Astrocyte (in vitro differentiated cells and primary cell): ENCODE data around the gene OR3A1. TPM values are rescaled to one million over a fixed set of nuclear protein-coding genes. Genes with fewer than 3 reads are reported as not detected.
A peak's percentile ranks its signal among the peaks of the same experiment; 100 is the strongest.
"Not testable (repeated sequence)": the region's sequence is repeated elsewhere in the genome, so short reads cannot be mapped to it uniquely, and the experiment has no call there.

Experiments
- DNase-seq: peaks from one replicate; pipeline ENCODE4 v3.0.0-alpha.2; 2010; ENCODE audit warnings: low read depth
- FAIRE-seq: peaks from 2 replicates; lab custom pipeline; 2011; peaks lifted over from hg19 to GRCh38; lab: Jason Lieb, UNC
- H2AFZ ChIP-seq: 2 replicates; pipeline ENCODE4 v1.6.0; 2012; ENCODE audit warnings: low read depth, low read length, inconsistent platforms
- H3K27ac ChIP-seq: 2 replicates; pipeline ENCODE4 v1.5.1; 2011; ENCODE audit warnings: low read depth, low read length, inconsistent platforms
- H3K27me3 ChIP-seq: 2 replicates; pipeline ENCODE4 v1.6.0; 2011; ENCODE audit warnings: low read length, inconsistent platforms; ENCODE audit not compliant: insufficient read depth
- H3K36me3 ChIP-seq: 2 replicates; pipeline ENCODE4 v1.5.1; 2011; ENCODE audit warnings: low read length, inconsistent platforms; ENCODE audit not compliant: insufficient read depth
- H3K4me1 ChIP-seq: 2 replicates; pipeline ENCODE4 v1.5.1; 2011; ENCODE audit warnings: low read length, inconsistent platforms; ENCODE audit not compliant: insufficient read depth
- H3K4me2 ChIP-seq: 2 replicates; pipeline ENCODE4 v1.6.0; 2012; ENCODE audit warnings: low read length, inconsistent platforms
- H3K4me3 ChIP-seq: 2 replicates; pipeline ENCODE4 v1.5.1; 2011; ENCODE audit warnings: low read depth, mild to moderate bottlenecking, low read length, inconsistent platforms; ENCODE audit not compliant: insufficient read depth
- H3K79me2 ChIP-seq: 2 replicates; pipeline ENCODE4 v1.6.0; 2012; ENCODE audit warnings: mild to moderate bottlenecking, low read length, inconsistent platforms; ENCODE audit not compliant: insufficient read depth
- H3K9ac ChIP-seq: 2 replicates; pipeline ENCODE4 v1.6.0; 2012; ENCODE audit warnings: mild to moderate bottlenecking, low read length, inconsistent platforms
- H3K9me3 ChIP-seq: 2 replicates; pipeline ENCODE4 v1.5.1; 2012; ENCODE audit warnings: low read depth, mild to moderate bottlenecking, low read length, inconsistent platforms; ENCODE audit not compliant: insufficient read depth
- H4K20me1 ChIP-seq: 2 replicates; pipeline ENCODE4 v1.6.0; 2012; ENCODE audit warnings: low read length, inconsistent platforms; ENCODE audit not compliant: insufficient read depth
- H3K27ac Mint-ChIP-seq: one replicate; pipeline ENCODE4 v1.8.0; 2021; ENCODE audit warnings: mild to moderate bottlenecking, mixed read lengths; ENCODE audit not compliant: unreplicated experiment
- H3K27me3 Mint-ChIP-seq: one replicate; pipeline ENCODE4 v1.8.0; 2021; ENCODE audit warnings: low read depth, mixed read lengths; ENCODE audit not compliant: unreplicated experiment
- H3K36me3 Mint-ChIP-seq: one replicate; pipeline ENCODE4 v1.8.0; 2021; ENCODE audit warnings: low read depth, mixed read lengths; ENCODE audit not compliant: unreplicated experiment
- H3K4me1 Mint-ChIP-seq: one replicate; pipeline ENCODE4 v1.8.0; 2021; ENCODE audit warnings: low read depth, mixed read lengths; ENCODE audit not compliant: unreplicated experiment
- H3K4me3 Mint-ChIP-seq: one replicate; pipeline ENCODE4 v1.8.0; 2021; ENCODE audit warnings: mild to moderate bottlenecking, moderate library complexity, mixed read lengths; ENCODE audit not compliant: unreplicated experiment
- H3K9me3 Mint-ChIP-seq: one replicate; pipeline ENCODE4 v1.8.0; 2021; ENCODE audit warnings: mild to moderate bottlenecking, mixed read lengths; ENCODE audit not compliant: unreplicated experiment
- EZH2 ChIP-seq: IDR thresholded peaks from 2 replicates; pipeline ENCODE4 v1.6.1; 2012; ENCODE audit warnings: mild to moderate bottlenecking, low read length, inconsistent platforms; ENCODE audit not compliant: insufficient read depth
- total RNA-seq: library from RNA; stranded (reverse); gene quantifications from 2 replicates; pipeline ENCODE4 v1.2.1, GENCODE V29; 2021
- TF ChIP-seq, protein P1 (sequence below): IDR thresholded peaks from 2 replicates; pipeline ENCODE4 v1.5.1; 2011; ENCODE audit warnings: low read depth, mild to moderate bottlenecking, inconsistent platforms, low read length, moderate library complexity; ENCODE audit not compliant: insufficient read depth

Gene OR3A1
- total RNA-seq, 1 donor from 2014 or later, result not detected

DNA sequence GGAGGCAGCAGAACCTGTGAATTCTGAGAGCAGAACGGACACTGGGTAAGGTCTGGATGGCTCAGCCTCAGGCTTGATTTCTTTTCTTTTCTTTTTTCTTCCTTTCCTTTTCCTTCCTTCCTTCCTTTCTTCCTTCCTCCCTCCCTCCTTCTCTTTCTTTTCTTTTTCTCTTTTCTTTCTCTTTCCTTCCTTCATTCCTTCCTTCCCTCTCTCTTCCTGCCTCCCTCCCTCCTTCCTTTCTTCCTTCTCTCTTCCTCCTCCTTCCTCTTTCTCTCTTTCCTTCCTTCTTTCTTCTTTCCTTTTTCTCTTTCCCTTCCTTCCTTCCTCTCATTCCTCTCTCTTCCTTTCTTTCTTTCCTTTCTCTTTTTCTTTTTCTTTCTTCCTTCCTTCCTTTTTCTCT lies 38.0 kb downstream of the OR3A1 start:
- Histone ChIP-seq H3K27ac (no peak overlapping the region), H2AFZ (no peak overlapping the region), H3K9ac (no peak overlapping the region), H3K27me3 (no peaks in the 10 kb centered on the region), H3K36me3 (no peaks in the 10 kb centered on the region), H3K9me3 (peaks cover 4% of the 10 kb centered on the region), H3K4me1 (no peaks in the 10 kb centered on the region), H4K20me1 (no peaks in the 10 kb centered on the region), H3K4me2 (no peak overlapping the region), H3K4me3 (no peak overlapping the region), H3K79me2 (no peaks in the 10 kb centered on the region)
- no peak for FAIRE-seq
- no peak for DNase-seq
- Mint-ChIP-seq H3K27ac (no peak overlapping the region), H3K9me3 (peaks cover 10% of the 10 kb centered on the region), H3K27me3 (peaks cover 6% of the 10 kb centered on the region), H3K4me3 (no peak overlapping the region), H3K36me3 (peaks cover 2% of the 10 kb centered on the region), H3K4me1 (no peaks in the 10 kb centered on the region)
- TF ChIP-seq, protein P1, sequence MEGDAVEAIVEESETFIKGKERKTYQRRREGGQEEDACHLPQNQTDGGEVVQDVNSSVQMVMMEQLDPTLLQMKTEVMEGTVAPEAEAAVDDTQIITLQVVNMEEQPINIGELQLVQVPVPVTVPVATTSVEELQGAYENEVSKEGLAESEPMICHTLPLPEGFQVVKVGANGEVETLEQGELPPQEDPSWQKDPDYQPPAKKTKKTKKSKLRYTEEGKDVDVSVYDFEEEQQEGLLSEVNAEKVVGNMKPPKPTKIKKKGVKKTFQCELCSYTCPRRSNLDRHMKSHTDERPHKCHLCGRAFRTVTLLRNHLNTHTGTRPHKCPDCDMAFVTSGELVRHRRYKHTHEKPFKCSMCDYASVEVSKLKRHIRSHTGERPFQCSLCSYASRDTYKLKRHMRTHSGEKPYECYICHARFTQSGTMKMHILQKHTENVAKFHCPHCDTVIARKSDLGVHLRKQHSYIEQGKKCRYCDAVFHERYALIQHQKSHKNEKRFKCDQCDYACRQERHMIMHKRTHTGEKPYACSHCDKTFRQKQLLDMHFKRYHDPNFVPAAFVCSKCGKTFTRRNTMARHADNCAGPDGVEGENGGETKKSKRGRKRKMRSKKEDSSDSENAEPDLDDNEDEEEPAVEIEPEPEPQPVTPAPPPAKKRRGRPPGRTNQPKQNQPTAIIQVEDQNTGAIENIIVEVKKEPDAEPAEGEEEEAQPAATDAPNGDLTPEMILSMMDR, result no peak
- no peak for TF ChIP-seq EZH2

DNA sequence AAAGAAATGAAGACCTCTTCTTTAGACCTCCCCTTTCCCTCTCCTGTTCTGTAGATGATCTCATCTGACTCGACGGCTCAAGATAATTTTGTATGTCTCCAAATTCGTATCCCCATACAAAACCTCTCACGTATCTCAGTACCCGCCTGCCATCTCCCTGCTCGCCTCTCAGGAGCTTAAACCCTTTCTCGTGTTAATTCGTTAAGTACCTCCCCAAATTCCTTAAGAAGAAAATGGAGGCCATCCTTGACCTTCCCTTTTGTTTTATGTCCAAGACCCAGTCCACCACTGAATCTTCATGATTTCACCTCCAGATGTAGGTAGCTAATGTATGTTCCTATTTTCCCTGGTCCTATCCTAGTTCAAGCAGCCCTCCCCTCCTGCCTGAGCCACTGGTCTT lies 41.6 kb downstream of the OR3A1 start:
- Mint-ChIP-seq H3K27me3 (peaks cover 6% of the 10 kb centered on the region), H3K9me3 (peaks cover 10% of the 10 kb centered on the region), H3K4me1 (no peaks in the 10 kb centered on the region), H3K27ac (no peak overlapping the region), H3K36me3 (peaks cover 2% of the 10 kb centered on the region), H3K4me3 (no peak overlapping the region)
- no peak overlapping the region for H2AFZ ChIP-seq
- no peak overlapping the region for H3K4me3 ChIP-seq
- no peaks in the 10 kb centered on the region for H3K79me2 ChIP-seq
- no peak overlapping the region for H3K27ac ChIP-seq
- TF ChIP-seq, protein P1, result no peak
- no peak for TF ChIP-seq EZH2
- FAIRE-seq (no peak), DNase-seq (no peak)
- H3K9ac ChIP-seq, result no peak overlapping the region
- H3K27me3 ChIP-seq, result no peaks in the 10 kb centered on the region
- H4K20me1 ChIP-seq, result no peaks in the 10 kb centered on the region
- H3K4me2 ChIP-seq, result no peak overlapping the region
- no peaks in the 10 kb centered on the region for H3K4me1 ChIP-seq
- H3K9me3 ChIP-seq, result peaks cover 6% of the 10 kb centered on the region
- H3K36me3 ChIP-seq, result no peaks in the 10 kb centered on the region

DNA sequence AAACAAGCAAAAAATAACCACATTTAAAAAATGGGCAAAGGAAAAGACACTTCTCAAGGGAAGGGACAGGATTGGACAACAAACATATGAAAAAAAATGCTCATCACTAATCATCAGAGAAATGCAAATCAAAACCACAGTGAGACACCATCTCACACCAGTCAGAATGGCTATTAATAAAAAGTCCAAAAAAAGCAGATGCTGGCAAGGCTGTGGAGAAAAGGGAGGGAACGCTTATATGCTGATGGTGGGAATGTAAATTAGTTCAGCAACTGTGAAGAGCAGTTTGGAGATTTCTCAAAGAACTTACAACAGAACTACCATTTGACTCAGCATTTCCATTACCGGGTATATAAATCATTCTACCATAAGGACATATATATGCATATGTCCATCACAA lies 49.1 kb downstream of the OR3A1 start:
- not testable (repeated sequence) for H3K27me3 Mint-ChIP-seq, H2AFZ ChIP-seq, H3K27me3 ChIP-seq, H3K9me3 Mint-ChIP-seq, H3K36me3 Mint-ChIP-seq, DNase-seq, H3K4me3 Mint-ChIP-seq, H3K9me3 ChIP-seq, H3K4me3 ChIP-seq, H3K27ac ChIP-seq, H4K20me1 ChIP-seq, H3K27ac Mint-ChIP-seq, H3K9ac ChIP-seq, H3K4me1 ChIP-seq, H3K4me1 Mint-ChIP-seq, H3K36me3 ChIP-seq, H3K4me2 ChIP-seq, H3K79me2 ChIP-seq
- FAIRE-seq, result peak; percentile 55

DNA sequence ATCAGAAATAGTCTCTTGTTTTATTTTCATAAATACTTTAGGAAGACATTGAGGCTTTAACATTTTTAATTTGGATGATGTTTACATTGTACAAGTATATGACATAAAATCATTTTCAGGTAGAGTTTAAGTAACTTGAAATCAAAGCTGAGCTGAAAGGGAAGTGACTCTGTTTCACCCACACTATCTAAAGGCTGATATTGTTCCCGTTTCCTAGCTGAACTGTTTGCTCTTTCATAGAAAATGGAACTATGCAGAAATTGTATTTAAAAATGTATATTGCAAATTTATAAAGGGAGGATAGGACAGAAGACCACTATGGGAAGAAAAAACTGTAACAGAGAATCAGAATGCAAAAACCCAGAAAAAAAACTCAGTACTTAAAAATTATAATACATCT lies 53.3 kb downstream of the OR3A1 start:
- H3K36me3 Mint-ChIP-seq, H3K4me1 Mint-ChIP-seq: not testable (repeated sequence)

DNA sequence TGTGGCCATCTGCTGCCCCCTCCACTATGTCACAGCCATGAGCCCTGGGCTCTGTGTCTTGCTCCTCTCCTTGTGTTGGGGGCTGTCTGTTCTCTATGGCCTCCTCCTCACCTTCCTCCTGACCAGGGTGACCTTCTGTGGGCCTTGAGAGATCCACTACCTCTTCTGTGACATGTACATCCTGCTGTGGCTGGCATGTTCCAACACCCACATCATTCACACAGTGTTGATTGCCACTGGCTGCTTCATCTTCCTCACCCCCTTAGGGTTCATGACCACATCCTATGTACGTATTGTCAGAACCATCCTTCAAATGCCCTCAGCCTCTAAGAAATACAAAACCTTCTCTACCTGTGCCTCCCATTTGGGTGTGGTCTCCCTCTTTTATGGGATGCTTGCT lies 57.1 kb downstream of the OR3A1 start:
- H3K9ac ChIP-seq, H3K9me3 Mint-ChIP-seq, H2AFZ ChIP-seq, FAIRE-seq, H3K27me3 Mint-ChIP-seq, H3K36me3 Mint-ChIP-seq, H3K36me3 ChIP-seq, H3K27me3 ChIP-seq, DNase-seq, H3K4me3 Mint-ChIP-seq, H3K79me2 ChIP-seq, H4K20me1 ChIP-seq, H3K4me3 ChIP-seq, H3K4me1 Mint-ChIP-seq, H3K27ac Mint-ChIP-seq, H3K27ac ChIP-seq, H3K4me1 ChIP-seq, H3K9me3 ChIP-seq, H3K4me2 ChIP-seq: not testable (repeated sequence)

More for the DNA sequence above, 53.3 kb downstream of the OR3A1 start:
- not testable (repeated sequence) for H3K27ac ChIP-seq, H3K36me3 ChIP-seq, H4K20me1 ChIP-seq, H3K4me1 ChIP-seq, H3K27me3 Mint-ChIP-seq, H3K9me3 Mint-ChIP-seq, H3K27ac Mint-ChIP-seq, H3K79me2 ChIP-seq, H3K27me3 ChIP-seq, H3K9ac ChIP-seq, H3K9me3 ChIP-seq, H2AFZ ChIP-seq, H3K4me2 ChIP-seq, DNase-seq, FAIRE-seq, H3K4me3 Mint-ChIP-seq, H3K4me3 ChIP-seq
